ENCODE results near the gene WWOX. TPM values are rescaled to one million over a fixed set of nuclear protein-coding genes. Genes with fewer than 3 reads are reported as not detected.

WWOX gene
- polyA plus RNA-seq, 4 donors, result 4.9 to 15.8 (median 7.0) TPM

DNA sequence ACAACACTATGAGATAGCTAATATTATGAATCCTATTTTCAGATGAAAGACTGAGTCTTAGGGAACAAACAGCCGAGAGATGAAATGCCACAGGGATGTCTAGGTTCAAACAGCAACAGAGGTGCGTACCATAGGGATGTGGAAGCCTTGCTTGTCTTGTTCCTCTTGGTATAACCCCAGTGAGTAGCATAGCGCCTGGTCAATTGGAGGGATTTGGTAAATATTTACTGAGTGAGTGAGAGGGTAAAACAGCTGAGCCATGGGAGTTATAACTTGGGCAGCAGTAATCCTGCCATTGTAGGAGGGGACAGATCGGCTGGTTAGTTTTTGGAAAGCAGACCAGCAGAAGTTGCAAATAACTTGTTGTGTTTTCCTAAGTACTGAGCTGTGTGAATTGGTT lies 80.2 kb downstream of the WWOX start:
- FAIRE-seq, result no peak

DNA sequence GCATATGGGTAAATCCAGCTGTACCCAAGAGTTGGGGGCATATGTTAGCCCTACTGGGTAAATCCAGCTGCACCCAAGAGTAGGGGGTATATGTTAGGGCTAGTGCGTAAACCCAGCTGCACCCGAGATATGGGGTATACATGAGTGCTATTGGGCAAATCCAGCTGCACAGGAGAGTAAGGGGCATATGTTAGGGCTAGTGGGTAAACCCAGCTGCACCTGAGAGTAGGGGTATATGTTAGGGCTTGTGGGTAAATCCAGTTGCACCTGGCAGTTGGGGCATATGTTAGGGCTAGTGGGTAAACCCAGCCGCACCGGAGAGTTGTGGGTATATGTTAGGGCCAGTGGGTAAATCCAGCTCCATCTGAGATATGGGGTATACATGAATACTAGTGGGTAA lies 80.9 kb downstream of the WWOX start:
- WGBS, 3 donors, result 85 to 98% (median 87%) methylated on average over 4 of the region's 4 CpGs

More for the DNA sequence above, 80.2 kb downstream of the WWOX start:
- peaks cover 0 to 7% of the 10 kb centered on the region in 2 donors for H3K9me3 ChIP-seq (ENCODE audit: control insufficient read depth in 2 of 2, insufficient read depth in 1 of 2, low read depth in 1 of 2, low read length in 1 of 2)
- H3K27me3 ChIP-seq (ENCODE audit: control insufficient read depth in 3 of 3, insufficient read depth in 3 of 3, low read length in 3 of 3), result no peaks in the 10 kb centered on the region
- peaks cover 0 to 26% (median 0%) of the 10 kb centered on the region in 3 donors for H3K4me1 ChIP-seq (ENCODE audit: control insufficient read depth in 3 of 3, insufficient read depth in 2 of 3, low read depth in 1 of 3, low read length in 2 of 3)
- DNase-seq, result no peak
- WGBS, 3 donors, result 71 to 82% (median 76%) methylated on average over 4 of the region's 4 CpGs
- no peaks in the 10 kb centered on the region for H3K36me3 ChIP-seq (ENCODE audit: control insufficient read depth in 3 of 3, insufficient read depth in 2 of 3, low read depth in 1 of 3, low read length in 3 of 3)
- no peak overlapping the region for H3K4me3 ChIP-seq (ENCODE audit: low read depth in 1 of 3, low read length in 3 of 3)
- H3K27ac ChIP-seq (ENCODE audit: low read depth in 1 of 3, low read length in 2 of 3), result no peak overlapping the region

GRCh38 chr16:78183437-78184237 lies 84.2 kb downstream of the WWOX start:
- H3K36me3 ChIP-seq (ENCODE audit: control insufficient read depth in 3 of 3, insufficient read depth in 2 of 3, low read depth in 1 of 3, low read length in 3 of 3), result peaks cover 0 to 4% (median 0%) of the 10 kb centered on the region in 3 donors
- FAIRE-seq (no peak), DNase-seq (peak; percentile 5 to 29)
- peak overlapping the region in 1 of 3 donors; percentile 64 for H3K27ac ChIP-seq (ENCODE audit: low read depth in 1 of 3, low read length in 2 of 3)
- H3K9me3 ChIP-seq (ENCODE audit: control insufficient read depth in 2 of 2, insufficient read depth in 1 of 2, low read depth in 1 of 2, low read length in 1 of 2), result peaks cover 0 to 2% of the 10 kb centered on the region in 2 donors
- no peaks in the 10 kb centered on the region for H3K27me3 ChIP-seq (ENCODE audit: control insufficient read depth in 3 of 3, insufficient read depth in 3 of 3, low read length in 3 of 3)
- H3K4me1 ChIP-seq (ENCODE audit: control insufficient read depth in 3 of 3, insufficient read depth in 2 of 3, low read depth in 1 of 3, low read length in 2 of 3), result peaks cover 0 to 22% (median 0%) of the 10 kb centered on the region in 3 donors
- no peak overlapping the region for H3K4me3 ChIP-seq (ENCODE audit: low read depth in 1 of 3, low read length in 3 of 3)
- WGBS, 3 donors, result 63 to 68% (median 66%) methylated on average over 15 of the region's 15 CpGs

More for the DNA sequence above, 80.9 kb downstream of the WWOX start:
- Histone ChIP-seq H3K9me3 (ENCODE audit: control insufficient read depth in 2 of 2, insufficient read depth in 1 of 2, low read depth in 1 of 2, low read length in 1 of 2) (peaks cover 0 to 3% of the 10 kb centered on the region in 2 donors), H3K4me3 (ENCODE audit: low read depth in 1 of 3, low read length in 3 of 3) (no peak overlapping the region), H3K27ac (ENCODE audit: low read depth in 1 of 3, low read length in 2 of 3) (no peak overlapping the region), H3K36me3 (ENCODE audit: control insufficient read depth in 3 of 3, insufficient read depth in 2 of 3, low read depth in 1 of 3, low read length in 3 of 3) (no peaks in the 10 kb centered on the region), H3K27me3 (ENCODE audit: control insufficient read depth in 3 of 3, insufficient read depth in 3 of 3, low read length in 3 of 3) (no peaks in the 10 kb centered on the region), H3K4me1 (ENCODE audit: control insufficient read depth in 3 of 3, insufficient read depth in 2 of 3, low read depth in 1 of 3, low read length in 2 of 3) (peaks cover 0 to 33% (median 0%) of the 10 kb centered on the region in 3 donors)
- DNase-seq (no peak), FAIRE-seq (no peak)

DNA sequence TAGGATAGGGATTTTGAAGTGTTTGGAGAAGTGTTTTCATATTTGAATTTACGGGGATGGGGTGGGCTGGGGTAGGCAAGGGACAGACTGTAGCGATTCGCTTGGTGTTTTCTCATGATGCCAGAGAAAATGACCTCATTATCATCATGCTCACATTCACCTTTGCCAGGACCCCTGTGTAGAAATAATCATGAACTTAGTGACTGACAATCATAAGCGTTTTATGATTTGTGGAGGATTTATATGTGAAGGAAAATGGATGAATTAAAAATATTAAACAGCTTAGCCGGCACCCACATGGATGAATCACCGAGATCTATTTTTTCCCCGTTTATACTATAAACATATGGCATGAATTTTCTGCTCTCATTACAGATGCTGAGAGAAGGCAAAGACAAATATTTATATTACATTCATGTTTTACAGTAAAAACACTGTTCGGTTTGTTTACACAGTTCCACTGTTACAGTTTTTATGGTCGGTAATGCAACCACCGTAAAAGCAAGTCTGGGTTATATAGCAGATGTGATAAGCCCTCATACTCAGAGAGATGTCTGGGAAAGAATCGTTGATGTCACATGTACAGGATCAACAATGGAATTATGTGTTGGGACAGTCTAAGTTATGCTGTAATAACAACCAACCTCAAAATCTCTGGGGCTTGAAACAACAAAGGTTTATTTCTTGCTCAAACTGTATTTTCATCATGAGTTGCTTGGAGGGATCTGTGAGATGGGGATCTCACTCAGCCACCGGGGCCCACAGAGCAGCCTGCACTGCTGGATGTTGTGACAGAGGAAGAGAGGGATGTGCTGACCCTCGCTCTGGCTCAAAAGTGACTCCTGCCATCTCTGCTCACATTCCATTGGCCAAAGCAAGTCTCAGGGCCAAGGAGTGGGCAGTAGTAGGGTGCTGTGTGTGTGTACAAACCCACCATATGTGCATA lies 85.1 kb downstream of the WWOX start:
- Histone ChIP-seq H3K27ac (ENCODE audit: low read depth in 1 of 3, low read length in 2 of 3) (peak overlapping the region in 2 of 3 donors; percentile 57 to 64), H3K4me3 (ENCODE audit: low read depth in 1 of 3, low read length in 3 of 3) (no peak overlapping the region), H3K9me3 (ENCODE audit: control insufficient read depth in 2 of 2, insufficient read depth in 1 of 2, low read depth in 1 of 2, low read length in 1 of 2) (peaks cover 0 to 2% of the 10 kb centered on the region in 2 donors), H3K27me3 (ENCODE audit: control insufficient read depth in 3 of 3, insufficient read depth in 3 of 3, low read length in 3 of 3) (no peaks in the 10 kb centered on the region), H3K36me3 (ENCODE audit: control insufficient read depth in 3 of 3, insufficient read depth in 2 of 3, low read depth in 1 of 3, low read length in 3 of 3) (peaks cover 0 to 4% (median 0%) of the 10 kb centered on the region in 3 donors), H3K4me1 (ENCODE audit: control insufficient read depth in 3 of 3, insufficient read depth in 2 of 3, low read depth in 1 of 3, low read length in 2 of 3) (peaks cover 0 to 22% (median 0%) of the 10 kb centered on the region in 3 donors)
- WGBS, 3 donors, result 23 to 41% (median 38%) methylated on average over 13 of the region's 13 CpGs
- DNase-seq (peak; percentile 40 to 84), FAIRE-seq (no peak)

DNA sequence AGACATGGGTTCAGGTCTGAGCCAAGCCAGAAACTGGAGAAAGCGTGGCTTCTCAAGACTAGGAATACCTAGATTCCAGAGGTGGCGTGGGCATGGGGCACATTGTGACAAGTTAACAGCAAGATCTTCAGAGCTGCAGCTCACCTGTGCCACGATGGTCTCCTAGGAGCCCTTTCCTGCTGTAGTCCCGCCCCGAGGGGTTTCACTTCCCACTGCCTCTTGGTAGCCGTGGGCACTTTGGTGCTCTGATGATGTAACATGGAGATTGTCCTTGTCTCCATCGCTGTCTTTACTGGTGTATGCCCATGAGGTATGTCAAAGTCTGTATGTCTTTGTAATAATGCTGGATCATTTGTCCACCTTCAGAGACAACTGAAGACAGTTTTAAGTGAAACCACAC lies 89.7 kb downstream of the WWOX start:
- H3K27ac ChIP-seq (ENCODE audit: low read depth in 1 of 3, low read length in 2 of 3), result no peak overlapping the region
- no peaks in the 10 kb centered on the region for H3K27me3 ChIP-seq (ENCODE audit: control insufficient read depth in 3 of 3, insufficient read depth in 3 of 3, low read length in 3 of 3)
- no peak for FAIRE-seq
- peaks cover 0 to 4% (median 0%) of the 10 kb centered on the region in 3 donors for H3K36me3 ChIP-seq (ENCODE audit: control insufficient read depth in 3 of 3, insufficient read depth in 2 of 3, low read depth in 1 of 3, low read length in 3 of 3)
- no peak overlapping the region for H3K4me3 ChIP-seq (ENCODE audit: low read depth in 1 of 3, low read length in 3 of 3)
- WGBS, 3 donors, result 85 to 93% (median 90%) methylated on average over 7 of the region's 7 CpGs
- peaks cover 0 to 2% of the 10 kb centered on the region in 2 donors for H3K9me3 ChIP-seq (ENCODE audit: control insufficient read depth in 2 of 2, insufficient read depth in 1 of 2, low read depth in 1 of 2, low read length in 1 of 2)
- H3K4me1 ChIP-seq (ENCODE audit: control insufficient read depth in 3 of 3, insufficient read depth in 2 of 3, low read depth in 1 of 3, low read length in 2 of 3), result peaks cover 0 to 11% (median 0%) of the 10 kb centered on the region in 3 donors
- DNase-seq, result no peak

- H3K27me3 ChIP-seq (ENCODE audit: control insufficient read depth in 3 of 3, insufficient read depth in 3 of 3, low read length in 3 of 3), result no peaks in the 10 kb centered on the region
- no peaks in the 10 kb centered on the region for H3K9me3 ChIP-seq (ENCODE audit: control insufficient read depth in 2 of 2, insufficient read depth in 1 of 2, low read depth in 1 of 2, low read length in 1 of 2)
- FAIRE-seq, result no peak
- no peak overlapping the region for H3K27ac ChIP-seq (ENCODE audit: low read depth in 1 of 3, low read length in 2 of 3)
- 78 to 93% (median 86%) methylated on average over 9 of the region's 9 CpGs for WGBS, 3 donors
- DNase-seq, result no peak
- no peaks in the 10 kb centered on the region for H3K36me3 ChIP-seq (ENCODE audit: control insufficient read depth in 3 of 3, insufficient read depth in 2 of 3, low read depth in 1 of 3, low read length in 3 of 3)
- no peaks in the 10 kb centered on the region for H3K4me1 ChIP-seq (ENCODE audit: control insufficient read depth in 3 of 3, insufficient read depth in 2 of 3, low read depth in 1 of 3, low read length in 2 of 3)
- no peak overlapping the region for H3K4me3 ChIP-seq (ENCODE audit: low read depth in 1 of 3, low read length in 3 of 3)
Observed at GRCh38 chr16:78192734-78193488, 93.5 kb downstream of the WWOX start.

DNA sequence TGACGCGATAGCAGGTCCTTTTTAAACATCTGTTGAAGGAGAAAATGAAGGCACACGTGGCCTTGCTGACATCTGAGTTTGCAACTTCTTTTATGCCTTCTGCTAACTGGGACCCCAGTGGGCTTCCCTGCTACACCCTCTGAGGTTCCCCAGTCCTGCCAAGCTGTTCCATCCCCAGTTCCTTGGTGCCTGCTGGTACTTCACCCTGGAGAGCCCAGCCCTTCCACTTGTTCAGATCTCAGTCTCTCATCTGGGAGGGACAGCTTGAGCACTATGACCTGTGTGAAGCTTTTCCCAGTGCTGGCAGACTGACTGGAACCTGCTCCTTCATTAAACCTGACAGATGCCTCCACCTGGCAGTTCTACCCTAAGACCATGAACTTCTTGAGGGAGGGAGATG lies 95.5 kb downstream of the WWOX start:
- DNase-seq (no peak), FAIRE-seq (no peak)
- Histone ChIP-seq H3K4me1 (ENCODE audit: control insufficient read depth in 3 of 3, insufficient read depth in 2 of 3, low read depth in 1 of 3, low read length in 2 of 3) (peaks cover 0 to 5% (median 0%) of the 10 kb centered on the region in 3 donors), H3K27ac (ENCODE audit: low read depth in 1 of 3, low read length in 2 of 3) (no peak overlapping the region), H3K4me3 (ENCODE audit: low read depth in 1 of 3, low read length in 3 of 3) (no peak overlapping the region), H3K9me3 (ENCODE audit: control insufficient read depth in 2 of 2, insufficient read depth in 1 of 2, low read depth in 1 of 2, low read length in 1 of 2) (no peaks in the 10 kb centered on the region), H3K27me3 (ENCODE audit: control insufficient read depth in 3 of 3, insufficient read depth in 3 of 3, low read length in 3 of 3) (no peaks in the 10 kb centered on the region), H3K36me3 (ENCODE audit: control insufficient read depth in 3 of 3, insufficient read depth in 2 of 3, low read depth in 1 of 3, low read length in 3 of 3) (no peaks in the 10 kb centered on the region)
- 90 to 94% (median 93%) methylated on average over 3 of the region's 3 CpGs for WGBS, 3 donors

GRCh38 chr16:78195797-78196196 lies 96.3 kb downstream of the WWOX start:
- WGBS, 3 donors, result 57 to 66% (median 66%) methylated on average over 4 of the region's 4 CpGs
- no peak for FAIRE-seq
- no peak overlapping the region for H3K4me3 ChIP-seq (ENCODE audit: low read depth in 1 of 3, low read length in 3 of 3)
- no peaks in the 10 kb centered on the region for H3K27me3 ChIP-seq (ENCODE audit: control insufficient read depth in 3 of 3, insufficient read depth in 3 of 3, low read length in 3 of 3)
- peaks cover 0 to 8% (median 0%) of the 10 kb centered on the region in 3 donors for H3K4me1 ChIP-seq (ENCODE audit: control insufficient read depth in 3 of 3, insufficient read depth in 2 of 3, low read depth in 1 of 3, low read length in 2 of 3)
- no peak overlapping the region for H3K27ac ChIP-seq (ENCODE audit: low read depth in 1 of 3, low read length in 2 of 3)
- H3K36me3 ChIP-seq (ENCODE audit: control insufficient read depth in 3 of 3, insufficient read depth in 2 of 3, low read depth in 1 of 3, low read length in 3 of 3), result no peaks in the 10 kb centered on the region
- no peak for DNase-seq
- no peaks in the 10 kb centered on the region for H3K9me3 ChIP-seq (ENCODE audit: control insufficient read depth in 2 of 2, insufficient read depth in 1 of 2, low read depth in 1 of 2, low read length in 1 of 2)
